GM21786 (cell line): ENCODE data around the gene TSR1.
A peak's percentile ranks its signal among the peaks of the same experiment; 100 is the strongest.

Experiments used
- ATAC-seq: cut with Tn5 transposase; IDR thresholded peaks from one replicate; pipeline ENCODE4 v1.9.1; 2021; ENCODE audit not compliant: unreplicated experiment

TSR1 gene

GRCh38 chr17:2336215-2336851, at the start of gene TSR1:
TSS of gene TSR1 (minus strand) at chr17:2336457. CDS start at chr17:2336427, 30 bp downstream.
- ATAC-seq, result peak; percentile 83

- no peak for ATAC-seq
Measured at GRCh38 chr17:2385240-2386210, 49.3 kb upstream of the TSR1 start.

- no peak for ATAC-seq
Measured at GRCh38 chr17:2384439-2385127, 48.3 kb upstream of the TSR1 start.

GRCh38 chr17:2383628-2384167, 47.4 kb upstream of the TSR1 start:
- no peak for ATAC-seq

- ATAC-seq, result no peak
Measured at GRCh38 chr17:2380950-2381649, 44.8 kb upstream of the TSR1 start.

GRCh38 chr17:2380226-2380922, 44.1 kb upstream of the TSR1 start:
- ATAC-seq, result no peak

GRCh38 chr17:2379489-2380225, 43.4 kb upstream of the TSR1 start:
- no peak for ATAC-seq

- no peak for ATAC-seq
Measured at GRCh38 chr17:2378905-2379304, 42.6 kb upstream of the TSR1 start.

GRCh38 chr17:2377659-2378058, 41.4 kb upstream of the TSR1 start:
- ATAC-seq, result no peak

GRCh38 chr17:2376107-2376506, 39.9 kb upstream of the TSR1 start:
- ATAC-seq, result no peak

- no peak for ATAC-seq
Measured at GRCh38 chr17:2375406-2375805, 39.1 kb upstream of the TSR1 start.

- no peak for ATAC-seq
Measured at GRCh38 chr17:2374549-2375285, 38.5 kb upstream of the TSR1 start.

GRCh38 chr17:2373179-2373578, 36.9 kb upstream of the TSR1 start:
- ATAC-seq, result no peak

GRCh38 chr17:2372681-2373080, 36.4 kb upstream of the TSR1 start:
- no peak for ATAC-seq

- ATAC-seq, result no peak
Measured at GRCh38 chr17:2372180-2372579, 35.9 kb upstream of the TSR1 start.

GRCh38 chr17:2371183-2372130, 35.2 kb upstream of the TSR1 start:
- ATAC-seq, result no peak

GRCh38 chr17:2370211-2370589, 33.9 kb upstream of the TSR1 start:
- ATAC-seq, result no peak
